Kidney epithelial cell (primary cell): ENCODE measurements around the gene BTK. TPM values are rescaled to one million over a fixed set of nuclear protein-coding genes. Genes with fewer than 3 reads are reported as not detected.

Source experiments
- DNase-seq: peaks from one replicate; pipeline ENCODE4 v3.0.0-alpha.2; 2010; ENCODE audit warnings: low read depth
- H3K27me3 ChIP-seq: 2 replicates; pipeline ENCODE4 v1.6.0; 2011; ENCODE audit warnings: low read length; ENCODE audit not compliant: control insufficient read depth, insufficient read depth
- H3K36me3 ChIP-seq: 2 replicates; pipeline ENCODE4 v1.5.1; 2011; ENCODE audit warnings: low read length; ENCODE audit not compliant: control insufficient read depth, insufficient read depth
- H3K4me3 ChIP-seq: 2 replicates; pipeline ENCODE4 v1.5.1; 2011; ENCODE audit warnings: low read depth, mild to moderate bottlenecking, control low read depth, low read length
- CTCF ChIP-seq: IDR thresholded peaks from 2 replicates; pipeline ENCODE4 v1.5.1; 2011; ENCODE audit warnings: mild to moderate bottlenecking, moderate library complexity, low read length, control low read depth, inconsistent platforms; ENCODE audit not compliant: insufficient read depth, poor library complexity, severe bottlenecking
- total RNA-seq: library from RNA; depleted of rRNA; stranded (reverse); fragments of >200 nt; gene quantifications from 2 replicates; pipeline ENCODE4 v1.2.3, GENCODE V29; 2015

Gene BTK
- total RNA-seq, result not detected in 2 replicates

GRCh38 chrX:101385795-101386541 is at the start of gene BTK:
BTK (minus strand) TSS chrX:101386191; CDS start chrX:101375284, 10,907 bp downstream.
- DNase-seq, result no peak
- TF ChIP-seq CTCF, result no peak
- Histone ChIP-seq H3K36me3 (no peaks in the 10 kb centered on the region), H3K4me3 (no peak within 1 kb of the TSS), H3K27me3 (no peaks in the 10 kb centered on the region)

DNA sequence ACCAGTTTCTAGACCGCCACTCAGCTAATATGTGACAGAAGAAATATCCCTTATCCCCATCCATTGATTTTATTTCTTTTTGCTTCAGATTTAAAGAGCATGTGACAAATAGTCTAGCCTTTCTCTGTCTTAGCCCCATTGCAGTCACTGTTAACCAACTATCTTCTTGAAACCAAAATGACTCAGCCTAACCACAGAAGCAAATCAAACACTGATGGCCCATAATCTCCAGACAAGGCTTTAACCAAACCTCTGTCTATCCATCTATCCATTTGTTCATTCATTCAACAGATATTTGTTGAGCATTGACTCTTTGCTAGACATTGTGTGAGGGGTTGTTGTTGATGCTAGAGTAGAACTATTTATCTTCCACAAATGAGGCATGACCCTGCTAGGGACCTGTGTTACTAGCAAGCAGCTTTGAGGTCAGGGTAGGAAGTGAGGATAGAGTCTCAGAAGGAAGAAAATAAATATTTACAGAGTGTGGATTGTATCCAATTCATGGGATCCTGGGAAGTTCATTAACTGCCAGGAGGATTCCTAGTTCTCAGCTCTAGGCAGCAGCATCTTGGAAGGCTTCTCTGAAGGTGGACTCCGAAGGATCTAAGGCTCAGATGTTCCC is 44.6 kb upstream of the BTK start:
- no peak for DNase-seq
- no peaks in the 10 kb centered on the region for H3K27me3 ChIP-seq
- TF ChIP-seq CTCF, result no peak
- no peak overlapping the region for H3K4me3 ChIP-seq
- no peaks in the 10 kb centered on the region for H3K36me3 ChIP-seq

- DNase-seq, result no peak
- no peaks in the 10 kb centered on the region for H3K27me3 ChIP-seq
- no peak for TF ChIP-seq CTCF
- no peaks in the 10 kb centered on the region for H3K36me3 ChIP-seq
- no peak overlapping the region for H3K4me3 ChIP-seq
These were observed 43.9 kb upstream of the BTK start for GRCh38 chrX:101429934-101430333.

GRCh38 chrX:101427954-101428353 is 42.0 kb upstream of the BTK start:
- Histone ChIP-seq H3K27me3 (no peaks in the 10 kb centered on the region), H3K36me3 (no peaks in the 10 kb centered on the region), H3K4me3 (no peak overlapping the region)
- no peak for DNase-seq
- no peak for TF ChIP-seq CTCF

GRCh38 chrX:101419489-101419888 is 33.5 kb upstream of the BTK start:
- DNase-seq, result no peak
- no peaks in the 10 kb centered on the region for H3K36me3 ChIP-seq
- no peak overlapping the region for H3K4me3 ChIP-seq
- H3K27me3 ChIP-seq, result no peaks in the 10 kb centered on the region
- TF ChIP-seq CTCF, result no peak
